SK-N-SH treated with all-trans-retinoic acid at 6 μM for 48 hours (cell line): Measurements from ENCODE around the gene CEACAM16.

Experiments used
- ATAC-seq: fragments of 200-7000 bp; cut with Tn5 transposase; 3 replicates; pipeline ENCODE4 v1.9.1; 2020; ENCODE audit warnings: mild to moderate bottlenecking, moderate library complexity
- BACH2 ChIP-seq: fragments of 250-450 bp; sonication (Bioruptor Pico); IDR thresholded peaks from 2 replicates; pipeline ENCODE4 v1.9.0; 2021; ENCODE audit warnings: mild to moderate bottlenecking, borderline replicate concordance
- CSDC2 ChIP-seq: fragments of 250-450 bp; sonication (Bioruptor Pico); IDR thresholded peaks from 2 replicates; pipeline ENCODE4 v1.5.0; 2020; ENCODE audit warnings: mild to moderate bottlenecking, moderate library complexity
- ESRRG ChIP-seq: fragments of 250-450 bp; sonication (Bioruptor Pico); IDR thresholded peaks from 2 replicates; pipeline ENCODE4 v1.6.1; 2021; ENCODE audit warnings: mild to moderate bottlenecking
- GLIS3 ChIP-seq: fragments of 250-450 bp; sonication (Bioruptor Pico); IDR thresholded peaks from 2 replicates; pipeline ENCODE4 v1.5.0; 2020; ENCODE audit warnings: mild to moderate bottlenecking, moderate library complexity
- ISL1 ChIP-seq: fragments of 250-450 bp; sonication (Bioruptor Pico); IDR thresholded peaks from 2 replicates; pipeline ENCODE4 v2.1.2; 2022; ENCODE audit warnings: mild to moderate bottlenecking, moderate library complexity
- OSR1 ChIP-seq: fragments of 250-450 bp; sonication (Bioruptor Pico); IDR thresholded peaks from 2 replicates; pipeline ENCODE4 v1.8.0; 2022; ENCODE audit warnings: moderate library complexity, mild to moderate bottlenecking, inconsistent platforms
- PPARA ChIP-seq: fragments of 250-450 bp; sonication (Bioruptor Pico); IDR thresholded peaks from 2 replicates; pipeline ENCODE4 v1.5.0; 2020; ENCODE audit warnings: mild to moderate bottlenecking, borderline replicate concordance
- TCF4 ChIP-seq: fragments of 250-450 bp; sonication (Bioruptor Pico); IDR thresholded peaks from 2 replicates; pipeline ENCODE4 v1.8.0; 2021; ENCODE audit warnings: mild to moderate bottlenecking, moderate library complexity, borderline replicate concordance
- TOX ChIP-seq: fragments of 250-450 bp; sonication (Bioruptor Pico); IDR thresholded peaks from 2 replicates; pipeline ENCODE4 v1.8.0; 2021; ENCODE audit warnings: mild to moderate bottlenecking, moderate library complexity, borderline replicate concordance
- ZFP3 ChIP-seq: fragments of 250-450 bp; sonication (Bioruptor Pico); IDR thresholded peaks from 2 replicates; pipeline ENCODE4 v1.5.0; 2020; ENCODE audit warnings: mild to moderate bottlenecking, moderate library complexity
- ZNF70 ChIP-seq: fragments of 450-650 bp; formaldehyde crosslinking; IDR thresholded peaks from 2 replicates; pipeline ENCODE4 v1.5.0; 2020; ENCODE audit warnings: mild to moderate bottlenecking, moderate library complexity
- ZNF8 ChIP-seq: fragments of 450-650 bp; formaldehyde crosslinking; IDR thresholded peaks from 2 replicates; pipeline ENCODE4 v1.5.0; 2020; ENCODE audit warnings: mild to moderate bottlenecking, moderate library complexity
- TF ChIP-seq, protein P1 (sequence below): fragments of 250-450 bp; sonication (Bioruptor Pico); IDR thresholded peaks from 2 replicates; pipeline ENCODE4 v1.5.1; 2020; ENCODE audit warnings: low read depth, mild to moderate bottlenecking, moderate library complexity
- TF ChIP-seq, protein P2 (sequence below): fragments of 250-450 bp; sonication (Bioruptor Pico); IDR thresholded peaks from 2 replicates; pipeline ENCODE4 v1.5.0; 2020; ENCODE audit warnings: mild to moderate bottlenecking, moderate library complexity
- TF ChIP-seq, protein P3 (sequence below): fragments of 250-450 bp; sonication (Bioruptor Pico); IDR thresholded peaks from 2 replicates; pipeline ENCODE4 v1.5.1; 2021; ENCODE audit warnings: mild to moderate bottlenecking, moderate library complexity
- TF ChIP-seq, protein P4 (sequence below): fragments of 250-450 bp; sonication (Bioruptor Pico); IDR thresholded peaks from 2 replicates; pipeline ENCODE4 v1.8.0; 2021; ENCODE audit warnings: low read depth, mild to moderate bottlenecking, moderate library complexity, borderline replicate concordance
- TF ChIP-seq, protein P5 (sequence below): fragments of 250-450 bp; sonication (Bioruptor Pico); IDR thresholded peaks from 2 replicates; pipeline ENCODE4 v1.8.0; 2020; ENCODE audit warnings: mild to moderate bottlenecking, moderate library complexity, borderline replicate concordance

The CEACAM16 gene

DNA sequence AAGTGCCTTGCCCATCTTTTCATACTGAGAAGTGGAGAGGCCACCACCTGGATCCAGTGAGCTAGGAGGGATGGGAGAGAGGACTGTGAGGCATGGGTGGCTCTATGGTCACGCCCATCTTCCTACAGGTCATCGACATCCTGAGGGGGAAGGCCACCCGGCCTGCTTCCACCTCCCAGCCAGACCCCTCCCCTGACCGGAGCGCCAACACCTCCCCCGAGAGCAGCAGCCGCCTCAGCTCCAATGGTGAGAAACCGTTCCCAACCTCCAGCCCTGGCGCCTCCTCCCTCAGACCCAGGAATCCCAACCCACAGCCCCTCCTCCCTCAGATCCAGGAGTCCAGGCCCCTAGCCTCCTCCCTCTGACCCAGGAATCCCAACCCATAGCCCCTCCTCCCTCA, 59.6 kb downstream of the CEACAM16 start:
- TF ChIP-seq CSDC2 (CRISPR knock-in tag) = no peak
- no peak for TF ChIP-seq ISL1 (CRISPR knock-in tag)
- TF ChIP-seq ESRRG (CRISPR knock-in tag) = no peak
- TF ChIP-seq, protein P1, sequence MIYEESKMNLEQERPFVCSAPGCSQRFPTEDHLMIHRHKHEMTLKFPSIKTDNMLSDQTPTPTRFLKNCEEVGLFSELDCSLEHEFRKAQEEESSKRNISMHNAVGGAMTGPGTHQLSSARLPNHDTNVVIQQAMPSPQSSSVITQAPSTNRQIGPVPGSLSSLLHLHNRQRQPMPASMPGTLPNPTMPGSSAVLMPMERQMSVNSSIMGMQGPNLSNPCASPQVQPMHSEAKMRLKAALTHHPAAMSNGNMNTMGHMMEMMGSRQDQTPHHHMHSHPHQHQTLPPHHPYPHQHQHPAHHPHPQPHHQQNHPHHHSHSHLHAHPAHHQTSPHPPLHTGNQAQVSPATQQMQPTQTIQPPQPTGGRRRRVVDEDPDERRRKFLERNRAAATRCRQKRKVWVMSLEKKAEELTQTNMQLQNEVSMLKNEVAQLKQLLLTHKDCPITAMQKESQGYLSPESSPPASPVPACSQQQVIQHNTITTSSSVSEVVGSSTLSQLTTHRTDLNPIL (CRISPR knock-in tag) = no peak
- TF ChIP-seq BACH2 = no peak
- TF ChIP-seq TOX (CRISPR knock-in tag) = no peak
- no peak for TF ChIP-seq ZNF70 (CRISPR knock-in tag)
- TF ChIP-seq GLIS3 (CRISPR knock-in tag) = no peak
- no peak for TF ChIP-seq PPARA (CRISPR knock-in tag)
- TF ChIP-seq, protein P2, sequence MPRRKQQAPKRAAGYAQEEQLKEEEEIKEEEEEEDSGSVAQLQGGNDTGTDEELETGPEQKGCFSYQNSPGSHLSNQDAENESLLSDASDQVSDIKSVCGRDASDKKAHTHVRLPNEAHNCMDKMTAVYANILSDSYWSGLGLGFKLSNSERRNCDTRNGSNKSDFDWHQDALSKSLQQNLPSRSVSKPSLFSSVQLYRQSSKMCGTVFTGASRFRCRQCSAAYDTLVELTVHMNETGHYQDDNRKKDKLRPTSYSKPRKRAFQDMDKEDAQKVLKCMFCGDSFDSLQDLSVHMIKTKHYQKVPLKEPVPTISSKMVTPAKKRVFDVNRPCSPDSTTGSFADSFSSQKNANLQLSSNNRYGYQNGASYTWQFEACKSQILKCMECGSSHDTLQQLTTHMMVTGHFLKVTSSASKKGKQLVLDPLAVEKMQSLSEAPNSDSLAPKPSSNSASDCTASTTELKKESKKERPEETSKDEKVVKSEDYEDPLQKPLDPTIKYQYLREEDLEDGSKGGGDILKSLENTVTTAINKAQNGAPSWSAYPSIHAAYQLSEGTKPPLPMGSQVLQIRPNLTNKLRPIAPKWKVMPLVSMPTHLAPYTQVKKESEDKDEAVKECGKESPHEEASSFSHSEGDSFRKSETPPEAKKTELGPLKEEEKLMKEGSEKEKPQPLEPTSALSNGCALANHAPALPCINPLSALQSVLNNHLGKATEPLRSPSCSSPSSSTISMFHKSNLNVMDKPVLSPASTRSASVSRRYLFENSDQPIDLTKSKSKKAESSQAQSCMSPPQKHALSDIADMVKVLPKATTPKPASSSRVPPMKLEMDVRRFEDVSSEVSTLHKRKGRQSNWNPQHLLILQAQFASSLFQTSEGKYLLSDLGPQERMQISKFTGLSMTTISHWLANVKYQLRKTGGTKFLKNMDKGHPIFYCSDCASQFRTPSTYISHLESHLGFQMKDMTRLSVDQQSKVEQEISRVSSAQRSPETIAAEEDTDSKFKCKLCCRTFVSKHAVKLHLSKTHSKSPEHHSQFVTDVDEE (CRISPR knock-in tag) = no peak
- TF ChIP-seq, protein P3, sequence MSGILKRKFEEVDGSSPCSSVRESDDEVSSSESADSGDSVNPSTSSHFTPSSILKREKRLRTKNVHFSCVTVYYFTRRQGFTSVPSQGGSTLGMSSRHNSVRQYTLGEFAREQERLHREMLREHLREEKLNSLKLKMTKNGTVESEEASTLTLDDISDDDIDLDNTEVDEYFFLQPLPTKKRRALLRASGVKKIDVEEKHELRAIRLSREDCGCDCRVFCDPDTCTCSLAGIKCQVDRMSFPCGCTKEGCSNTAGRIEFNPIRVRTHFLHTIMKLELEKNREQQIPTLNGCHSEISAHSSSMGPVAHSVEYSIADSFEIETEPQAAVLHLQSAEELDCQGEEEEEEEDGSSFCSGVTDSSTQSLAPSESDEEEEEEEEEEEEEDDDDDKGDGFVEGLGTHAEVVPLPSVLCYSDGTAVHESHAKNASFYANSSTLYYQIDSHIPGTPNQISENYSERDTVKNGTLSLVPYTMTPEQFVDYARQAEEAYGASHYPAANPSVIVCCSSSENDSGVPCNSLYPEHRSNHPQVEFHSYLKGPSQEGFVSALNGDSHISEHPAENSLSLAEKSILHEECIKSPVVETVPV (CRISPR knock-in tag) = no peak
- TF ChIP-seq, protein P4, sequence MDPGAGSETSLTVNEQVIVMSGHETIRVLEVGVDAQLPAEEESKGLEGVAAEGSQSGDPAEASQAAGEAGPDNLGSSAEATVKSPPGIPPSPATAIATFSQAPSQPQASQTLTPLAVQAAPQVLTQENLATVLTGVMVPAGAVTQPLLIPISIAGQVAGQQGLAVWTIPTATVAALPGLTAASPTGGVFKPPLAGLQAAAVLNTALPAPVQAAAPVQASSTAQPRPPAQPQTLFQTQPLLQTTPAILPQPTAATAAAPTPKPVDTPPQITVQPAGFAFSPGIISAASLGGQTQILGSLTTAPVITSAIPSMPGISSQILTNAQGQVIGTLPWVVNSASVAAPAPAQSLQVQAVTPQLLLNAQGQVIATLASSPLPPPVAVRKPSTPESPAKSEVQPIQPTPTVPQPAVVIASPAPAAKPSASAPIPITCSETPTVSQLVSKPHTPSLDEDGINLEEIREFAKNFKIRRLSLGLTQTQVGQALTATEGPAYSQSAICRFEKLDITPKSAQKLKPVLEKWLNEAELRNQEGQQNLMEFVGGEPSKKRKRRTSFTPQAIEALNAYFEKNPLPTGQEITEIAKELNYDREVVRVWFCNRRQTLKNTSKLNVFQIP (CRISPR knock-in tag) = no peak
- no peak for TF ChIP-seq OSR1 (CRISPR knock-in tag)
- no peak for TF ChIP-seq ZFP3 (CRISPR knock-in tag)
- TF ChIP-seq ZNF8 (CRISPR knock-in tag) = no peak
- TF ChIP-seq TCF4 = no peak
- ATAC-seq = no peak

DNA sequence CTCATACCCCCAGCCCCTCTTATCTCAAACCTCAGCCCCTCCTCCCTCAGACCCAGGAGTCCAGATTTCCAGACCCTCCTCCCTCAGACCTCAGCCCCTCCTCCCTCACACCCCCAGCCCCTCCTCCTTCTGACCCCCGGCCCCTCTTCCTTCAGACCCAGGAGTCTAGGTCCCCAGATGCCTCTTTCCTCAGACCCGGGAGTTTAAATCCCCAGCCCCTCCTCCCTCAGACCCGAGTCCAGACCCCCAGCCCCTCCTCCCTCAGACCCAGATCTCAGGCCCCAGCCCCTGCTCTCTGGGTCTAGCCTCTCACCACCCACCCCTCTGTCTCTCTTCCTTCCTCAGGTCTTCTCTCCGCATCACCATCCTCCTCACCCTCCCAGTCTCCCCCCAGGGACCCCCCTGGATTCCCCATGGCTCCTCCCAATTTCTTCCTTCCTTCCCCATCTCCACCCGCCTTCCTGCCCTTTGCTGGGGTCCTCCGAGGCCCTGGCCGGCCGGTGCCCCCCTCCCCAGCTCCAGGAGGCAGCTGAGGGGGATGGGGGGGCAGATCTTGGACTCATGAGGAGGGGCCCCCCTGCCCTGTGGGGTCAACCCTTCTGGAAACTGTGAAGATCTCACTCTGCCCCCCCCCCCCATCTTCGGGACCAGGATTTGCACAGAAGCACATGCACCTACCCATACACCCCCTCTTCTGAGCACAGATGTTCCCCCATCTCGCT, 60.3 kb downstream of the CEACAM16 start:
- TF ChIP-seq, protein P5, sequence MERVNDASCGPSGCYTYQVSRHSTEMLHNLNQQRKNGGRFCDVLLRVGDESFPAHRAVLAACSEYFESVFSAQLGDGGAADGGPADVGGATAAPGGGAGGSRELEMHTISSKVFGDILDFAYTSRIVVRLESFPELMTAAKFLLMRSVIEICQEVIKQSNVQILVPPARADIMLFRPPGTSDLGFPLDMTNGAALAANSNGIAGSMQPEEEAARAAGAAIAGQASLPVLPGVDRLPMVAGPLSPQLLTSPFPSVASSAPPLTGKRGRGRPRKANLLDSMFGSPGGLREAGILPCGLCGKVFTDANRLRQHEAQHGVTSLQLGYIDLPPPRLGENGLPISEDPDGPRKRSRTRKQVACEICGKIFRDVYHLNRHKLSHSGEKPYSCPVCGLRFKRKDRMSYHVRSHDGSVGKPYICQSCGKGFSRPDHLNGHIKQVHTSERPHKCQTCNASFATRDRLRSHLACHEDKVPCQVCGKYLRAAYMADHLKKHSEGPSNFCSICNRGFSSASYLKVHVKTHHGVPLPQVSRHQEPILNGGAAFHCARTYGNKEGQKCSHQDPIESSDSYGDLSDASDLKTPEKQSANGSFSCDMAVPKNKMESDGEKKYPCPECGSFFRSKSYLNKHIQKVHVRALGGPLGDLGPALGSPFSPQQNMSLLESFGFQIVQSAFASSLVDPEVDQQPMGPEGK (CRISPR knock-in tag) = no peak
- no peak for ATAC-seq
